Heart right ventricle (tissue), 16 donors: ENCODE results near the gene IMPG2. TPM values are rescaled to one million over a fixed set of nuclear protein-coding genes. Genes with fewer than 3 reads are reported as not detected.

Experiments used
- ATAC-seq, 8 donors: fragments of 200-7000 bp; cut with Tn5 transposase; one replicate each; pipeline ENCODE4 v1.9.1; 2020; ENCODE audit warnings: mild to moderate bottlenecking in 8 of 8, moderate library complexity in 8 of 8, moderate number of reproducible peaks in 1 of 8
- DNase-seq, 2 donors: peaks; one replicate each; pipeline ENCODE4 v3.0.0-alpha.2; 2020
- H3K27ac ChIP-seq, 10 donors: fragments of 200-600 bp; sonication (generic) in 2 of 10; one replicate each; pipeline versions ENCODE4 v1.5.0 to v1.8.0; 2020 to 2022; ENCODE audit warnings: mild to moderate bottlenecking in 3 of 10
- H3K27me3 ChIP-seq, 7 donors: fragments of 200-600 bp; one replicate each; pipeline ENCODE4 v1.8.0; 2021 to 2022; ENCODE audit warnings: mild to moderate bottlenecking in 2 of 7
- H3K36me3 ChIP-seq, 9 donors: fragments of 200-600 bp; sonication (generic) in 1 of 9; one replicate each; pipeline versions ENCODE4 v1.5.0 to v1.8.0; 2020 to 2022; ENCODE audit warnings: mild to moderate bottlenecking in 2 of 9
- H3K4me1 ChIP-seq, 9 donors: fragments of 200-600 bp; sonication (generic) in 1 of 9; one replicate each; pipeline versions ENCODE4 v1.5.0 to v1.8.0; 2020 to 2022; ENCODE audit warnings: mild to moderate bottlenecking in 4 of 9
- H3K4me3 ChIP-seq, 10 donors: fragments of 200-600 bp; sonication (generic) in 2 of 10; one replicate each; pipeline versions ENCODE4 v1.5.0 to v1.8.0; 2020 to 2022; ENCODE audit warnings: mild to moderate bottlenecking in 7 of 10, moderate library complexity in 2 of 10
- H3K9me3 ChIP-seq, 11 donors: fragments of 200-600 bp in 10 of 11; sonication (generic) in 2 of 11; one replicate each; pipeline versions ENCODE4 v1.5.0 to v1.8.0; 2013 to 2022; ENCODE audit warnings: mild to moderate bottlenecking in 2 of 11, control low read depth in 1 of 11, moderate library complexity in 1 of 11
- CTCF ChIP-seq, 9 donors: fragments of 200-600 bp; sonication (generic) in 2 of 9; IDR thresholded peaks; one replicate each; pipeline versions ENCODE4 v1.5.0 to v1.8.0; 2021 to 2022; ENCODE audit warnings: antibody characterized with exemption in 9 of 9, mild to moderate bottlenecking in 5 of 9, moderate library complexity in 1 of 9
- WGBS, 2 donors: extraction: QIAGEN DNeasy Blood & Tissue Kit; methylation state at CpG; one replicate each; pipeline ENCODE4 v1.1.7; 2013; ENCODE audit warnings: inconsistent platforms in 1 of 2; 5-methylcytosine and 5-hydroxymethylcytosine counted together
- intact Hi-C, 10 donors: fragments of 100-400 bp; cut with DNase I; formaldehyde crosslinking; loops; one replicate each; pipeline versions ENCODE4 v1.11.1 to v1.14.2; 2022
- polyA plus RNA-seq, 2 donors: library from polyadenylated mRNA; stranded (reverse); fragments of 200-250 nt; gene quantifications; one replicate each; pipeline ENCODE4 v1.2.3, GENCODE V29; 2013
- total RNA-seq, 10 donors: library from RNA; stranded (reverse); fragmentation: NEBNext Ultra II Directional in 3 of 10; extraction: Animal tissue kit (Norgen Biotek cat#: 25700) in 3 of 10; gene quantifications; one replicate each; pipeline versions ENCODE4 v1.2.1 to v1.2.4, GENCODE V29; 2021 to 2023
- donor health status: Arrhythmogenic right ventricular cardiomyopathy.
- donor health status: ischemic (EF 13 %, LVEDD 7.1; RV severe dilation, severe dysfunction).
- donor health status: healthy with polysubstance abuse.
- donor health status: DM: no; HTN: yes; CAD: no.
- donor health status: DM: no; HTN: no; CAD: no.
- donor health status: ischemic (EF 25% LVEDD 6.9; RV normal size, moderate dysfunction).
- donor health status: ischemic (EF 25% LVEDD 5.7; RV mildly dilated, moderate dysfunction).
- donor health status: healthy.
- donor health status: DM: yes; HTN: yes; CAD: no.
- donor health status: Ischemic cardiomyopathy.
- donor health status: ischemic (EF 35%, LVEDD 5.7; RV mildly dilated, moderate dysfunction).
- donor health status: nonischemic (EF 11% LVEDD 7.7; RV severe dilation, severe dysfunction).
- donor health status: DM: yes; HTN: yes; CAD: no.
- donor health status: PGD.
- donor health status: ischemic (EF 29% LVEDD 5.4; RV normal size, mild dysfunction).
- donor health status: nonischemic (EF 23%, LVEDD 6.1; RV moderate dilation, normal function).

IMPG2 gene
- total and polyA plus RNA-seq, 12 donors = 0.04 to 0.40 (median 0.21) TPM; not detected in 1

DNA sequence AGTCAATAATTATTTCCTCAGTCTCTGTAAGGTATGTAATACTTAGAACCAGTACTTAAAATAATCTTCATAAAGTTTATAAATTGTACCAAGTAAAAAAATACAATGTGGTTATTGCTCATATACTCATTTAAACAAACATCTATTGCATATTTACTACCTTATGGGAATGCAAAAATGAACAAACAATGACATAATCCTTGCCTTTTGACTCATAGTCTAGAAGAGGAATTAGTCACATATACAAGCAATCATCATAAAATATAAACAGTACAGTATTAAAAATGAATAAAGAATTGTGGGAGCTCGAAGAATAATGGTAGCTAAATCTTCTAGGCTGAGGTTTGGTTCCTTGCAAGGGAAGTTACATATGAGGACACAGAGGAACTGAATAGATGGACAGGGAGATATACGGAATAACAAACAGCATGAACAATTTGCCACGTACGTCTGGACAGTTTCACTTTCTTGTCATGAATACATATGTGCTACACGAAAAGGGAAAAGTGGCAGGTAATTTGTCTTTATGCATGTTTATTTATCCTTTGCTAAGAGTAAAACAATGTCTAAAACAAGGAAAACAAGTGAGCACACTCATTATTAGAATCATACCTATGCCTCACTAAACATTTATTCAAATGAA lies 17.2 kb downstream of the IMPG2 start:
- Histone ChIP-seq H3K4me3 (no peak overlapping the region), H3K27ac (no peak overlapping the region), H3K9me3 (peaks cover 0 to 14% (median 4%) of the 10 kb centered on the region in 11 donors), H3K27me3 (no peaks in the 10 kb centered on the region), H3K36me3 (no peaks in the 10 kb centered on the region), H3K4me1 (no peaks in the 10 kb centered on the region)
- 66 to 69% methylated on average over 5 of the region's 5 CpGs for WGBS, 2 donors
- no peak for TF ChIP-seq CTCF (IDR thresholded peaks at IDR 0.05)
- ATAC-seq = no peak
- no peak for DNase-seq
- intact Hi-C loops = no loop called here

- H3K27me3 ChIP-seq = no peaks in the 10 kb centered on the region
- no peak overlapping the region for H3K4me3 ChIP-seq
- intact Hi-C loops = no loop called here
- DNase-seq (no peak), ATAC-seq (no peak)
- no peaks in the 10 kb centered on the region for H3K4me1 ChIP-seq
- WGBS, 2 donors = 79 to 86% methylated on average over 8 of the region's 8 CpGs
- peaks cover 0 to 29% (median 0%) of the 10 kb centered on the region in 11 donors for H3K9me3 ChIP-seq
- no peaks in the 10 kb centered on the region for H3K36me3 ChIP-seq
- no peak for TF ChIP-seq CTCF (IDR thresholded peaks at IDR 0.05)
- H3K27ac ChIP-seq = no peak overlapping the region
These were observed 20.3 kb downstream of the IMPG2 start for GRCh38 chr3:101300073-101300472.

DNA sequence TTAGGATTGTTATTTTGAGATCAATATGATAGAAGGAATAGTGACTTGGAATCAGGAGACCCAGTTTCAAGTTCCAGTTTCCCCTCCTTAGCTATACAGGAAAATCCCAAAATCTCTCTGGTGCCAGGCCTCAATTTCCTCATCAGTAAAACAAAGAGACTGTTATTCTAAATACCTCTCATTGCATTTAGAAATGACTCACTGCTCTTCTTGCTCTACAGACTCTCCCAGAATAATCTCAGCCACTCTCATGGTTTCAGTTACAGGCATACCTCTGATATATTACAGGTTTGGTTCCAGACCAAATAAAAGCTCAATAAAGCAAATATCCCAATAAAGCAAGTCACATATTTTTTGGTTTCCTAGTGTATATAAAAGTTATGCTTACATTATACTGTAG lies 28.3 kb downstream of the IMPG2 start:
- no peaks in the 10 kb centered on the region for H3K4me1 ChIP-seq
- intact Hi-C loops = no loop called here
- DNase-seq (no peak), ATAC-seq (no peak)
- H3K4me3 ChIP-seq = no peak overlapping the region
- H3K27ac ChIP-seq = no peak overlapping the region
- TF ChIP-seq CTCF (IDR thresholded peaks at IDR 0.05) = no peak
- H3K36me3 ChIP-seq = no peaks in the 10 kb centered on the region
- H3K27me3 ChIP-seq = no peaks in the 10 kb centered on the region
- H3K9me3 ChIP-seq = peaks cover 0 to 25% (median 0%) of the 10 kb centered on the region in 11 donors

- Histone ChIP-seq H3K4me1 (no peaks in the 10 kb centered on the region), H3K27ac (no peak overlapping the region), H3K36me3 (no peaks in the 10 kb centered on the region), H3K9me3 (peaks cover 0 to 6% (median 0%) of the 10 kb centered on the region in 11 donors), H3K4me3 (no peak overlapping the region), H3K27me3 (no peaks in the 10 kb centered on the region)
- intact Hi-C loops = no loop called here
- TF ChIP-seq CTCF (IDR thresholded peaks at IDR 0.05) = no peak
- ATAC-seq (no peak), DNase-seq (no peak)
- WGBS, 2 donors = 82 to 85% methylated on average over 2 of the region's 2 CpGs
These were observed 32.1 kb downstream of the IMPG2 start for GRCh38 chr3:101288294-101288693.
